H9 (cell line): ENCODE results near the gene TMPRSS2. TPM values are rescaled to one million over a fixed set of nuclear protein-coding genes. Genes with fewer than 3 reads are reported as not detected.

Source experiments
- DNase-seq: peaks from one replicate; pipeline ENCODE4 v3.0.0-alpha.2; 2017
- H2AFZ ChIP-seq: one replicate; pipeline ENCODE4 v1.6.1; 2013; ENCODE audit warnings: mild to moderate bottlenecking, low read length, control low read depth, moderate library complexity
- H2AK5ac ChIP-seq: 2 replicates; pipeline ENCODE4 v1.6.1; 2013; ENCODE audit warnings: low read length, control low read depth, mixed read lengths; ENCODE audit not compliant: insufficient read length
- H2BK120ac ChIP-seq: one replicate; pipeline ENCODE4 v1.6.1; 2013; ENCODE audit warnings: low read depth, mild to moderate bottlenecking, low read length, control low read depth, inconsistent platforms; ENCODE audit not compliant: poor library complexity, severe bottlenecking
- H2BK12ac ChIP-seq: 2 replicates; pipeline ENCODE4 v1.6.1; 2013; ENCODE audit warnings: low read length, control low read depth, mixed read lengths, low read depth; ENCODE audit not compliant: insufficient read length
- H2BK15ac ChIP-seq: 2 replicates; pipeline ENCODE4 v1.6.1; 2013; ENCODE audit warnings: low read depth, low read length, control low read depth
- H2BK20ac ChIP-seq: one replicate; pipeline ENCODE4 v1.6.1; 2013; ENCODE audit warnings: low read depth, mild to moderate bottlenecking, low read length, control low read depth, inconsistent platforms; ENCODE audit not compliant: poor library complexity, severe bottlenecking
- H2BK5ac ChIP-seq: 2 replicates; pipeline ENCODE4 v1.6.1; 2013; ENCODE audit warnings: low read length, control low read depth, mixed read lengths; ENCODE audit not compliant: insufficient read length
- H3K14ac ChIP-seq: 2 replicates; pipeline ENCODE4 v1.6.1; 2013; ENCODE audit warnings: low read length, control low read depth; ENCODE audit not compliant: insufficient read depth
- H3K18ac ChIP-seq: 2 replicates; pipeline ENCODE4 v1.6.1; 2013; ENCODE audit warnings: low read depth, mild to moderate bottlenecking, mixed read lengths, low read length, control low read depth; ENCODE audit not compliant: insufficient read length
- H3K23ac ChIP-seq: 2 replicates; pipeline ENCODE4 v1.6.1; 2013; ENCODE audit warnings: low read length, control low read depth, mixed read lengths, low read depth; ENCODE audit not compliant: insufficient read length
- H3K23me2 ChIP-seq: 2 replicates; pipeline ENCODE4 v1.6.1; 2013; ENCODE audit warnings: low read depth, mild to moderate bottlenecking, mixed read lengths, low read length, control low read depth; ENCODE audit not compliant: insufficient read length, poor library complexity, severe bottlenecking
- H3K27ac ChIP-seq: 2 replicates; pipeline ENCODE4 v1.5.1; 2013; ENCODE audit warnings: low read length, control low read depth, mixed read lengths, low read depth; ENCODE audit not compliant: insufficient read length
- H3K27me3 ChIP-seq: 2 replicates; pipeline ENCODE4 v1.6.1; 2013; ENCODE audit warnings: low read length, control low read depth, inconsistent platforms; ENCODE audit not compliant: insufficient read depth
- H3K4ac ChIP-seq: 2 replicates; pipeline ENCODE4 v1.6.1; 2013; ENCODE audit warnings: low read depth, mild to moderate bottlenecking, control low read depth, inconsistent platforms, low read length, moderate library complexity
- H3K4me1 ChIP-seq: 2 replicates; pipeline ENCODE4 v1.6.1; 2013; ENCODE audit warnings: low read length, control low read depth, inconsistent platforms; ENCODE audit not compliant: insufficient read depth
- H3K4me2 ChIP-seq: 2 replicates; pipeline ENCODE4 v1.6.1; 2013; ENCODE audit warnings: low read length, control low read depth, mixed read lengths; ENCODE audit not compliant: insufficient read length, insufficient read depth
- H3K56ac ChIP-seq: 2 replicates; pipeline ENCODE4 v1.6.1; 2013; ENCODE audit warnings: low read depth, mild to moderate bottlenecking, mixed read lengths, low read length, control low read depth; ENCODE audit not compliant: insufficient read length
- H3K79me1 ChIP-seq: 2 replicates; pipeline ENCODE4 v1.6.1; 2013; ENCODE audit warnings: low read depth, mild to moderate bottlenecking, moderate library complexity, low read length, control low read depth, inconsistent platforms; ENCODE audit not compliant: insufficient read depth, poor library complexity, severe bottlenecking
- H3K79me2 ChIP-seq: 2 replicates; pipeline ENCODE4 v1.6.1; 2013; ENCODE audit warnings: low read length, control low read depth, inconsistent platforms; ENCODE audit not compliant: insufficient read depth
- H3K9ac ChIP-seq: 2 replicates; pipeline ENCODE4 v1.6.1; 2013; ENCODE audit warnings: low read length, control low read depth, mixed read lengths; ENCODE audit not compliant: insufficient read length; ENCODE audit errors: extremely low read depth
- H3K9me3 ChIP-seq: one replicate; pipeline ENCODE4 v1.6.1; 2013; ENCODE audit warnings: low read depth, low read length, inconsistent platforms; ENCODE audit not compliant: control insufficient read depth
- H3T11ph ChIP-seq: one replicate; pipeline ENCODE4 v1.6.1; 2013; ENCODE audit warnings: mild to moderate bottlenecking, low read length, control low read depth, inconsistent platforms
- H4K20me1 ChIP-seq: one replicate; pipeline ENCODE4 v1.6.1; 2013; ENCODE audit not compliant: control insufficient read depth, insufficient read length, insufficient read depth
- H4K5ac ChIP-seq: 2 replicates; pipeline ENCODE4 v1.6.1; 2013; ENCODE audit warnings: low read depth, mild to moderate bottlenecking, mixed read lengths, low read length, control low read depth; ENCODE audit not compliant: insufficient read length
- H4K8ac ChIP-seq: replicated peaks from 2 replicates; pipeline ENCODE4 v1.6.1; 2013; ENCODE audit warnings: low read length, control low read depth, mixed read lengths, low read depth; ENCODE audit not compliant: insufficient read length
- H4K91ac ChIP-seq: 2 replicates; pipeline ENCODE4 v1.6.1; 2013; ENCODE audit warnings: low read depth, mild to moderate bottlenecking, moderate library complexity, mixed read lengths, low read length, control low read depth; ENCODE audit not compliant: insufficient read length
- H3K27ac Mint-ChIP-seq, 3 experiments: 2 replicates in 2 of 3; 3 replicates in 1 of 3; pipeline ENCODE4 v1.8.0; 2020 to 2021; ENCODE audit warnings: mixed read lengths in 3 of 3, mild to moderate bottlenecking in 1 of 3, moderate library complexity in 1 of 3
- H3K27me3 Mint-ChIP-seq: 2 replicates; pipeline ENCODE4 v1.8.0; 2021; ENCODE audit warnings: low read depth, mild to moderate bottlenecking, moderate library complexity, mixed read lengths
- H3K36me3 Mint-ChIP-seq, 3 experiments: 2 replicates in 2 of 3; 3 replicates in 1 of 3; pipeline ENCODE4 v1.8.0; 2020 to 2021; ENCODE audit warnings: low read depth in 3 of 3, mixed read lengths in 3 of 3; ENCODE audit not compliant: insufficient read depth in 1 of 3
- H3K4me1 Mint-ChIP-seq, 2 experiments: 2 replicates each; pipeline ENCODE4 v1.8.0; 2020; ENCODE audit warnings: mixed read lengths in 2 of 2
- H3K4me3 Mint-ChIP-seq, 2 experiments: 2 replicates in 1 of 2; 3 replicates in 1 of 2; pipeline ENCODE4 v1.8.0; 2020 to 2021; ENCODE audit warnings: mild to moderate bottlenecking in 2 of 2, mixed read lengths in 2 of 2, moderate library complexity in 1 of 2
- H3K9me3 Mint-ChIP-seq, 2 experiments: 2 replicates in 1 of 2; 3 replicates in 1 of 2; pipeline ENCODE4 v1.8.0; 2020; ENCODE audit warnings: mild to moderate bottlenecking in 2 of 2, mixed read lengths in 2 of 2, moderate library complexity in 1 of 2
- WGBS: extraction: QIAGEN DNeasy Blood & Tissue Kit; methylation state at CpG from one replicate; pipeline ENCODE4 v1.1.7; 2013; ENCODE audit warnings: missing lambda C conversion rate, low lambda C conversion rate, mixed read lengths; ENCODE audit not compliant: insufficient read length; ENCODE audit errors: extremely low coverage; 5-methylcytosine and 5-hydroxymethylcytosine counted together
- total RNA-seq: library from RNA; stranded (reverse); gene quantifications from 2 replicates; pipeline ENCODE4 v1.2.1, GENCODE V29; 2021
- TF ChIP-seq, protein P1 (sequence below): fragments of 200-600 bp; sonication (generic); conservative IDR thresholded peaks from 3 replicates; pipeline ENCODE4 v1.8.0; 2021; ENCODE audit warnings: antibody characterized with exemption, mild to moderate bottlenecking

TMPRSS2 gene
- total RNA-seq, 1 experiment from 2014 or later: 12.1 TPM

DNA sequence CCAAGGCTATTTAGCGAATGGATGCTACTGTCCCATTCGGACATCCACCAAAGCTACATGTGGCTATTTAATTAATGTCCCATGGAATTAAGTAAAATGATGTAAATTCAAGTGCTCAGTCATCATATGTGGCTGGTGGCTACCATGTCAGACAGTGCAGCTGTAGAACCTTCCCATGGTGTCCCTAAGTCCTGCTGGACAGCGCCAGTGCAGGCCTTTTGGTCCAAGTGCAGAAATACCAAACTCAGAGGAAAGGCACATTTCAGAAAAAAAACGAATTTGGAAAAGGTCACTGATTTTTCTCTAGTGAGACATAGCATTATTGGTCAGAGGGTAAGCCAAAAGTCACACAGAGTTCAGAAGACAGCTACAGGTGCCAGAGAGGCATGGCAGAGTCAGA is 17.6 kb downstream of the TMPRSS2 start:
- Histone ChIP-seq H2BK120ac (no peak overlapping the region), H2BK5ac (no peak overlapping the region), H4K91ac (no peak overlapping the region), H2AK5ac (no peak overlapping the region), H3K14ac (no peak overlapping the region), H3K18ac (no peak overlapping the region), H3K9ac (no peak overlapping the region), H2BK12ac (no peak overlapping the region), H3K56ac (no peak overlapping the region), H4K8ac (no peak overlapping the region), H4K5ac (no peak overlapping the region), H3K27me3 (no peaks in the 10 kb centered on the region), H3K23me2 (no peaks in the 10 kb centered on the region), H3K23ac (no peak overlapping the region), H2AFZ (no peak overlapping the region), H3T11ph (no peak overlapping the region), H3K4me2 (no peak overlapping the region), H3K4me1 (no peaks in the 10 kb centered on the region), H2BK15ac (no peak overlapping the region), H3K79me1 (no peaks in the 10 kb centered on the region), H3K9me3 (no peaks in the 10 kb centered on the region), H4K20me1 (no peaks in the 10 kb centered on the region), H3K27ac (no peak overlapping the region), H3K4ac (no peak overlapping the region), H3K79me2 (no peaks in the 10 kb centered on the region), H2BK20ac (no peak overlapping the region)
- Mint-ChIP-seq H3K27me3 (no peaks in the 10 kb centered on the region), H3K9me3 (no peaks in the 10 kb centered on the region), H3K36me3 (peaks cover 5 to 52% (median 40%) of the 10 kb centered on the region in 3 experiments; a peak in 5 of 7 replicates), H3K4me1 (peaks cover 6 to 9% of the 10 kb centered on the region in 2 experiments; a peak in 3 of 4 replicates), H3K27ac (0 out of 7 replicates have a peak overlapping the region, but pooled peaks of 1 of the 3 experiments have one; percentile 77), H3K4me3 (no peak overlapping the region)
- no peak for DNase-seq
- no CpG with 5 or more reads among the region's 4 CpGs for WGBS
- TF ChIP-seq, protein P1, sequence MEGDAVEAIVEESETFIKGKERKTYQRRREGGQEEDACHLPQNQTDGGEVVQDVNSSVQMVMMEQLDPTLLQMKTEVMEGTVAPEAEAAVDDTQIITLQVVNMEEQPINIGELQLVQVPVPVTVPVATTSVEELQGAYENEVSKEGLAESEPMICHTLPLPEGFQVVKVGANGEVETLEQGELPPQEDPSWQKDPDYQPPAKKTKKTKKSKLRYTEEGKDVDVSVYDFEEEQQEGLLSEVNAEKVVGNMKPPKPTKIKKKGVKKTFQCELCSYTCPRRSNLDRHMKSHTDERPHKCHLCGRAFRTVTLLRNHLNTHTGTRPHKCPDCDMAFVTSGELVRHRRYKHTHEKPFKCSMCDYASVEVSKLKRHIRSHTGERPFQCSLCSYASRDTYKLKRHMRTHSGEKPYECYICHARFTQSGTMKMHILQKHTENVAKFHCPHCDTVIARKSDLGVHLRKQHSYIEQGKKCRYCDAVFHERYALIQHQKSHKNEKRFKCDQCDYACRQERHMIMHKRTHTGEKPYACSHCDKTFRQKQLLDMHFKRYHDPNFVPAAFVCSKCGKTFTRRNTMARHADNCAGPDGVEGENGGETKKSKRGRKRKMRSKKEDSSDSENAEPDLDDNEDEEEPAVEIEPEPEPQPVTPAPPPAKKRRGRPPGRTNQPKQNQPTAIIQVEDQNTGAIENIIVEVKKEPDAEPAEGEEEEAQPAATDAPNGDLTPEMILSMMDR: no peak
